Spleen (tissue), 7 donors: Measurements from ENCODE around the gene CEP20.

Experiments
- CTCF ChIP-seq, 11 experiments: fragments of 200-600 bp in 7 of 11; fragments of 450-650 bp in 4 of 11; sonication (generic) in 4 of 11; IDR thresholded peaks in 8 of 11; conservative IDR thresholded peaks in 3 of 11; 1 replicate in 7 of 11; 2 replicates in 4 of 11; pipeline versions ENCODE4 v1.4.0 to v1.8.0; 2016 to 2021; ENCODE audit warnings: antibody characterized with exemption in 11 of 11, inconsistent platforms in 4 of 11, mild to moderate bottlenecking in 1 of 11
- POLR2AphosphoS5 ChIP-seq, 3 donors: sonication (generic); formaldehyde crosslinking; IDR thresholded peaks; one replicate each; pipeline ENCODE4 v1.5.1; 2017; ENCODE audit warnings: antibody characterized with exemption in 3 of 3
- donor health status: DM: no; HTN: no; CAD: no; lungs with moderate emphysema.
- donor health status: DM: no; HTN: no; CAD: no.
- donor health status: DM: no; HTN: no; CAD: no.

DNA sequence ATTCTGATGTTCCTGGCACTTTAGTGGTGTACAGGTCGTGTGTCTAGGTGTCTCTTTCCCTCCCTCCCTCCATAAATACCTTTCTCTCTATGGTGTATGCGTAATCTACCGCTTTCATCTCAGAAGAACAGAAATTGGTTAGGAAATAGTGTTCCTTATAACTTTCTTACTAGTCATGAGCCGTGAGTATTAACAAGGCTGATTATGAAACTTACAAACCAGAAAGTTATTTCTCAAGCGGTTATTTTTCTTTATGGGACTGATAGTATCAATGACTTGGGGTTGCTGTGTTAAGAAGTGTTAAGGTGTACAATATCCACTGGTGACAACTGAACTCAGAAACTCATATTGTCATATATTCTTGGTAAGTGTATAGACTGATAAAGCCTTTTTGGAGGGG, 18.4 kb downstream of the CEP20 start:
- TF ChIP-seq CTCF (IDR thresholded peaks at IDR 0.05 in 8 of 11, conservative IDR thresholded peaks at IDR 0.05 in 3 of 11) (no peak), POLR2AphosphoS5 (IDR thresholded peaks at IDR 0.05) (no peak)
